ENCODE results near the gene COL13A1.

COL13A1 gene

GRCh38 chr10:69801434-69802315 lies at the start of gene COL13A1:
TSS of gene COL13A1 (plus strand) at chr10:69801906. CDS start at chr10:69802424, 518 bp downstream.
- DNase-seq: no peak

- no peak for DNase-seq
These were observed 49.2 kb upstream of the COL13A1 start for GRCh38 chr10:69752479-69752878.

GRCh38 chr10:69756279-69756678 lies 45.4 kb upstream of the COL13A1 start:
- DNase-seq: no peak

GRCh38 chr10:69757206-69757552 lies 44.5 kb upstream of the COL13A1 start:
- no peak for DNase-seq

GRCh38 chr10:69757553-69758309 lies 44.0 kb upstream of the COL13A1 start:
- DNase-seq: no peak

GRCh38 chr10:69758310-69758728 lies 43.4 kb upstream of the COL13A1 start:
- no peak for DNase-seq

GRCh38 chr10:69759641-69760040 lies 42.1 kb upstream of the COL13A1 start:
- no peak for DNase-seq

- no peak for DNase-seq
These were observed 41.6 kb upstream of the COL13A1 start for GRCh38 chr10:69760072-69760471.

GRCh38 chr10:69761320-69761719 lies 40.4 kb upstream of the COL13A1 start:
- no peak for DNase-seq

GRCh38 chr10:69766161-69766910 lies 35.4 kb upstream of the COL13A1 start:
- no peak for DNase-seq

GRCh38 chr10:69767793-69768192 lies 33.9 kb upstream of the COL13A1 start:
- DNase-seq: no peak

GRCh38 chr10:69768386-69768785 lies 33.3 kb upstream of the COL13A1 start:
- no peak for DNase-seq

GRCh38 chr10:69769395-69769992 lies 32.2 kb upstream of the COL13A1 start:
- DNase-seq: no peak

- no peak for DNase-seq
These were observed 28.6 kb upstream of the COL13A1 start for GRCh38 chr10:69772933-69773704.

- DNase-seq: no peak
These were observed 27.1 kb upstream of the COL13A1 start for GRCh38 chr10:69774596-69774995.

GRCh38 chr10:69780077-69780476 lies 21.6 kb upstream of the COL13A1 start:
- no peak for DNase-seq

GRCh38 chr10:69781576-69781975 lies 20.1 kb upstream of the COL13A1 start:
- no peak for DNase-seq

- no peak for DNase-seq
These were observed 18.2 kb upstream of the COL13A1 start for GRCh38 chr10:69783515-69783914.

GRCh38 chr10:69786791-69787190 lies 14.9 kb upstream of the COL13A1 start:
- no peak for DNase-seq

- no peak for DNase-seq
These were observed 14.0 kb upstream of the COL13A1 start for GRCh38 chr10:69787681-69788080.

GRCh38 chr10:69789164-69789576 lies 12.5 kb upstream of the COL13A1 start:
- DNase-seq: no peak

- no peak for DNase-seq
These were observed 9.9 kb upstream of the COL13A1 start for GRCh38 chr10:69791812-69792211.
